ENCODE data around the gene CACNA1D.

CACNA1D gene

GRCh38 chr3:53792866-53793265 lies 298.5 kb downstream of the CACNA1D start:
- Histone ChIP-seq H3K36me3 (ENCODE audit: insufficient read depth, low read length) (no peaks in the 10 kb centered on the region), H3K4me1 (ENCODE audit: control insufficient read depth, insufficient read depth, low read length, unreplicated experiment) (no peaks in the 10 kb centered on the region), H3K27me3 (ENCODE audit: insufficient read depth, low read length) (peaks cover 23% of the 10 kb centered on the region), H3K27ac (ENCODE audit: low read depth, low read length) (no peak overlapping the region), H2AFZ (ENCODE audit: low read length, unreplicated experiment) (no peak overlapping the region), H3K4me3 (ENCODE audit: low read depth, low read length) (no peak overlapping the region), H3K79me2 (ENCODE audit: control insufficient read depth, insufficient read depth, low read length, unreplicated experiment) (no peaks in the 10 kb centered on the region)

DNA sequence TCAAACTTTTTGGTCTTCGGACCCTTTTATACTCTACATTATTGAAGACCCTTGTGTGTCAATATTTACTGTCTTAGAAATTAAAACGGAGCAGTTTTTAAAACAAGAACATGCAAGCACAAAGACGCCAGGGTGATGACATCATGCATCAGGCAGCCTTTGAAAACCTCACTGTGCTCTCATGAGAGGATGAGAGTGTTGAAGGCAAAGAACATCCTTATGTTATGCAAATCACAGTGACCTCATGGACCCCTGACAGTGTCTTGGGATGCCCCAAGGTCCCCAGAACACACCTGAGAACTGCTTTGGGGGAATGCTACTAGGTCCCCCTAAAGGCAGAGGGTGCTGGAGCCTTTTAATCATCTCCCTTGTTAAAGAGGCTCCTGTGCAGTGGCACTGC lies 300.2 kb downstream of the CACNA1D start:
- Histone ChIP-seq H3K27ac (ENCODE audit: low read depth, low read length) (no peak overlapping the region), H3K4me1 (ENCODE audit: control insufficient read depth, insufficient read depth, low read length, unreplicated experiment) (no peaks in the 10 kb centered on the region), H2AFZ (ENCODE audit: low read length, unreplicated experiment) (no peak overlapping the region), H3K27me3 (ENCODE audit: insufficient read depth, low read length) (peaks cover 19% of the 10 kb centered on the region), H3K4me3 (ENCODE audit: low read depth, low read length) (no peak overlapping the region), H3K36me3 (ENCODE audit: insufficient read depth, low read length) (no peaks in the 10 kb centered on the region), H3K79me2 (ENCODE audit: control insufficient read depth, insufficient read depth, low read length, unreplicated experiment) (no peaks in the 10 kb centered on the region)

DNA sequence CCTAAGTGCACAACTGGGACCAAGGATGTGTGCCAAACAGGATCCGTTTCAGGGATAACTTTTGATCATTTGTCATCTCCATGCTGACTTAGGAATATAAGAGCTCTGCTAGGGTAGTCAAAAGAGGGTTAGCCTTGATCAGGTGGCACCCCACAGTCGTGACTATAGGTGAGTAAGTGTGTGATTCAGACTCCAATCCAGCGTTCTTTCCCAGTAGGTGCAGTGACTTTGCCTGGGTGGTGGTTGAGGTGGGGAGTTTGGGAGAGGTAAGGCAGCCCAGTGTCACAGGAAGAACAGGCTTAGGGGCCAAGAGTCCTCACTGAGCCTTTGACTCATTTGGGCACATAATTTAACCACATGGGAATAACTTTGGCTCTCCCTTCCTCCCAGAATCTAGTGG lies 300.8 kb downstream of the CACNA1D start:
- Histone ChIP-seq H2AFZ (ENCODE audit: low read length, unreplicated experiment) (no peak overlapping the region), H3K36me3 (ENCODE audit: insufficient read depth, low read length) (no peaks in the 10 kb centered on the region), H3K27me3 (ENCODE audit: insufficient read depth, low read length) (peaks cover 19% of the 10 kb centered on the region), H3K79me2 (ENCODE audit: control insufficient read depth, insufficient read depth, low read length, unreplicated experiment) (no peaks in the 10 kb centered on the region), H3K4me3 (ENCODE audit: low read depth, low read length) (no peak overlapping the region), H3K4me1 (ENCODE audit: control insufficient read depth, insufficient read depth, low read length, unreplicated experiment) (no peaks in the 10 kb centered on the region), H3K27ac (ENCODE audit: low read depth, low read length) (no peak overlapping the region)

DNA sequence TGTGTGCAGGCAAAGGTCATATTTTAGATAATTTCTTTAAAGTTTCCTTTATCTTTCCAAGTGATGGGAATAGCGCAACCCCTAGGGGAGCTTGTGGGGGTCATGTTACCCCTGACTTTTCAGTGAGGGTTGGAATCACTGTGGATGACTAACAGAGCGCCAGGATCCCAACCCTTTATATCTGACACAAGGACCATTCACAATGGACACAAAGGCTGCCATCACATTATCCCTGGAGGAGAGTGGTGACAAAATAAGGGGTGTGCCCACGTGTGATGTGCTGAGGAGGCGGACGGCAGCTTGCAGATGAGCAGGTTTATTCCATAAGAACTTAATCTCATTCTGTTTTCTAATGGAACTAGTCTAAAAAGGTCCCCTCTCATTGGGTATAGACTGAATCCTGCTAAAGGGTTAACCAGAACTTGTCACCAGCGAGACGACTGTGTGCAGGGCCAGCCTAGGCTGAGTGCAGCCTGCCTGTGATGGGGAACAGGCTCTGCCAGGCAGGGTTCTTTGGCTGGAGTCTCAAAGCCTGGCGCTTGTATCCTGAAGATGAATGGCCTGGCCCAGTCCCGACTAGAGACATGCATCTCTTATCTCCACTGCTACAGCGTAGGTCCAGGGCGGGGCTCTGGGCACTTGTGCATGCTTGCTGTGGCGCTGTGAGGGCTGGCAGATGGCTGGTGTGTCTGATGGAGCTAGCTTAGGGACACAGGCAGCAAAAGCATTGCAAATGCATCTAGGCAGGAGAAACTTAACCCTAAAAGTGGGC lies 301.6 kb downstream of the CACNA1D start:
- Histone ChIP-seq H3K27me3 (ENCODE audit: insufficient read depth, low read length) (peaks cover 19% of the 10 kb centered on the region), H3K79me2 (ENCODE audit: control insufficient read depth, insufficient read depth, low read length, unreplicated experiment) (no peaks in the 10 kb centered on the region), H3K4me1 (ENCODE audit: control insufficient read depth, insufficient read depth, low read length, unreplicated experiment) (no peaks in the 10 kb centered on the region), H3K4me3 (ENCODE audit: low read depth, low read length) (no peak overlapping the region), H3K27ac (ENCODE audit: low read depth, low read length) (no peak overlapping the region), H2AFZ (ENCODE audit: low read length, unreplicated experiment) (no peak overlapping the region), H3K36me3 (ENCODE audit: insufficient read depth, low read length) (no peaks in the 10 kb centered on the region)

GRCh38 chr3:53798144-53798543 lies 303.7 kb downstream of the CACNA1D start:
- Histone ChIP-seq H3K27me3 (ENCODE audit: insufficient read depth, low read length) (peaks cover 19% of the 10 kb centered on the region), H3K36me3 (ENCODE audit: insufficient read depth, low read length) (no peaks in the 10 kb centered on the region), H3K4me1 (ENCODE audit: control insufficient read depth, insufficient read depth, low read length, unreplicated experiment) (no peaks in the 10 kb centered on the region), H3K4me3 (ENCODE audit: low read depth, low read length) (no peak overlapping the region), H3K79me2 (ENCODE audit: control insufficient read depth, insufficient read depth, low read length, unreplicated experiment) (no peaks in the 10 kb centered on the region), H3K27ac (ENCODE audit: low read depth, low read length) (no peak overlapping the region), H2AFZ (ENCODE audit: low read length, unreplicated experiment) (no peak overlapping the region)

GRCh38 chr3:53799338-53799865 lies 305.0 kb downstream of the CACNA1D start:
- no peaks in the 10 kb centered on the region for H3K79me2 ChIP-seq (ENCODE audit: control insufficient read depth, insufficient read depth, low read length, unreplicated experiment)
- H3K4me1 ChIP-seq (ENCODE audit: control insufficient read depth, insufficient read depth, low read length, unreplicated experiment) = peaks cover under 1% of the 10 kb centered on the region
- no peak overlapping the region for H2AFZ ChIP-seq (ENCODE audit: low read length, unreplicated experiment)
- H3K27ac ChIP-seq (ENCODE audit: low read depth, low read length) = no peak overlapping the region
- no peak overlapping the region for H3K4me3 ChIP-seq (ENCODE audit: low read depth, low read length)
- peaks cover 19% of the 10 kb centered on the region for H3K27me3 ChIP-seq (ENCODE audit: insufficient read depth, low read length)
- H3K36me3 ChIP-seq (ENCODE audit: insufficient read depth, low read length) = no peaks in the 10 kb centered on the region

DNA sequence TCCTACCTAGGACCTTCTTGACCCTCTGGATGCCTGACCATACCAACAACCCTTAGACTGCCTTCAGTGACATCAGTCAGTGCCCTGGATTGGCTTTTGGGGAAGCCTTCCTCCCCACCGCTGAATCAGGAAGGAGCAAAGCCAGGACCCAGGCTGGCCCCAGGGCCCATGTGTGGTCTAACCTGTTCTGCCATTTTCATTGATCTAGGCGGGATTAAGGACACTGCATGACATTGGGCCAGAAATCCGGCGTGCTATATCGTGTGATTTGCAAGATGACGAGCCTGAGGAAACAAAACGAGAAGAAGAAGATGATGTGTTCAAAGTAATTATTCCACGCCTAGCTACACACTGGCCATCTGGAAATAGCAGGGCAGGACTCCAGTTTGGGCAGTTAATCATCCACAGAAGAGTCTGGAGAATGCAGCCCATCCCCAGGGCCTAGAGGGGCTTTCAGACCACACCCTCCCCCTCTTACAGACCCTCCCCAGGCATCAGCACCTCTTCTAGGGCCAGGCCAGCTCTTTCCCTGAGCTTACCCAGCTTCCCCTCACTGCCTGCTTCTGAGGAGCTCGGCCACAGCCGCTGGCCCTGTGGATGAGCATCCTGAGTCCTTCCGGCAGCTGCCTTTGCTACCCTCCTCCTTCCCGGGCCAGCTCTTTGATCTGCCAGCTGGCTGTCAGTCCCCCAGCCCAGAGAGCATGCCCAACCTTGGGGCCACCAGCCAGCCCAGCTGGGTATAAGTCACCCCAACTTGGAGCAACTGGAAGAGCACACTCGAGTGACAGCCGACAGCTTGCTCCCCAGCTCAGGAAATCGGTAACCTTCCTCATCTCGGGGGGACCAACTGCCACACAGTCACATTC lies 305.9 kb downstream of the CACNA1D start:
- H2AFZ ChIP-seq (ENCODE audit: low read length, unreplicated experiment) = no peak overlapping the region

DNA sequence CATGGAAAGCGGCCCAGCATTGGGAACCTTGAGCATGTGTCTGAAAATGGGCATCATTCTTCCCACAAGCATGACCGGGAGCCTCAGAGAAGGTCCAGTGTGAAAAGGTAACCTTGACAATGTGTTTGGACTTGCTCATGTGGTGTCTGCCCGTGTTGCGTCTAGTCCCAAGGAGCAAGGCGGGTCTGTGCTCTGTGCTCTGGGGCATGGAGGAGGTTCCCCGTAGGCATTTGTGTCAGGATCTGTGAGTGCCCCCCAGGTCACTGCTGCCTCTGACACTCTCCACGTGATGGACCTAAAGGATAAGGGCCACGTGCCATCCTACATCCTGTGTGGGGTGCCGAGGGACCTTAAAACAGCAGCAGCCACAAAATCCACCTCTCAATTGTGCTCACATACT lies 306.9 kb downstream of the CACNA1D start:
- no peaks in the 10 kb centered on the region for H3K79me2 ChIP-seq (ENCODE audit: control insufficient read depth, insufficient read depth, low read length, unreplicated experiment)
- no peak overlapping the region for H2AFZ ChIP-seq (ENCODE audit: low read length, unreplicated experiment)
- H3K36me3 ChIP-seq (ENCODE audit: insufficient read depth, low read length) = no peaks in the 10 kb centered on the region
- no peak overlapping the region for H3K27ac ChIP-seq (ENCODE audit: low read depth, low read length)
- peaks cover 14% of the 10 kb centered on the region for H3K4me1 ChIP-seq (ENCODE audit: control insufficient read depth, insufficient read depth, low read length, unreplicated experiment)
- H3K27me3 ChIP-seq (ENCODE audit: insufficient read depth, low read length) = peaks cover 13% of the 10 kb centered on the region
- H3K4me3 ChIP-seq (ENCODE audit: low read depth, low read length) = no peak overlapping the region

More for the DNA sequence above, 305.9 kb downstream of the CACNA1D start:
- no peak overlapping the region for H3K27ac ChIP-seq (ENCODE audit: low read depth, low read length)
- H3K27me3 ChIP-seq (ENCODE audit: insufficient read depth, low read length) = peaks cover 17% of the 10 kb centered on the region
- H3K4me3 ChIP-seq (ENCODE audit: low read depth, low read length) = no peak overlapping the region
- H3K36me3 ChIP-seq (ENCODE audit: insufficient read depth, low read length) = no peaks in the 10 kb centered on the region
- H3K4me1 ChIP-seq (ENCODE audit: control insufficient read depth, insufficient read depth, low read length, unreplicated experiment) = peaks cover 9% of the 10 kb centered on the region
- no peaks in the 10 kb centered on the region for H3K79me2 ChIP-seq (ENCODE audit: control insufficient read depth, insufficient read depth, low read length, unreplicated experiment)

- H2AFZ ChIP-seq (ENCODE audit: low read length, unreplicated experiment) = no peak overlapping the region
- no peak overlapping the region for H3K27ac ChIP-seq (ENCODE audit: low read depth, low read length)
- no peaks in the 10 kb centered on the region for H3K36me3 ChIP-seq (ENCODE audit: insufficient read depth, low read length)
- H3K27me3 ChIP-seq (ENCODE audit: insufficient read depth, low read length) = peaks cover 4% of the 10 kb centered on the region; the same call in 1 of the 2 replicates
- peaks cover 15% of the 10 kb centered on the region for H3K4me1 ChIP-seq (ENCODE audit: control insufficient read depth, insufficient read depth, low read length, unreplicated experiment)
- no peak overlapping the region for H3K4me3 ChIP-seq (ENCODE audit: low read depth, low read length)
- no peaks in the 10 kb centered on the region for H3K79me2 ChIP-seq (ENCODE audit: control insufficient read depth, insufficient read depth, low read length, unreplicated experiment)
Observed at GRCh38 chr3:53802256-53802880, 308.0 kb downstream of the CACNA1D start.

GRCh38 chr3:53803124-53803815 lies 308.9 kb downstream of the CACNA1D start:
- no peaks in the 10 kb centered on the region for H3K36me3 ChIP-seq (ENCODE audit: insufficient read depth, low read length)
- peaks cover 15% of the 10 kb centered on the region for H3K4me1 ChIP-seq (ENCODE audit: control insufficient read depth, insufficient read depth, low read length, unreplicated experiment)
- no peak overlapping the region for H2AFZ ChIP-seq (ENCODE audit: low read length, unreplicated experiment)
- H3K27me3 ChIP-seq (ENCODE audit: insufficient read depth, low read length) = no peaks in the 10 kb centered on the region
- H3K4me3 ChIP-seq (ENCODE audit: low read depth, low read length) = no peak overlapping the region
- H3K27ac ChIP-seq (ENCODE audit: low read depth, low read length) = no peak overlapping the region
- no peaks in the 10 kb centered on the region for H3K79me2 ChIP-seq (ENCODE audit: control insufficient read depth, insufficient read depth, low read length, unreplicated experiment)

All from ACC112 (cell line).